ENCODE measurements around the gene APBA2. TPM values are rescaled to one million over a fixed set of nuclear protein-coding genes. Genes with fewer than 3 reads are reported as not detected.

Gene APBA2
- total and polyA plus RNA-seq, 2 of the 13 experiments (the other 11 are each of a cell fraction or from before 2014, with no cell fraction given): 0.62 to 2.3 TPM

GRCh38 chr15:28975766-28976179 is 90.0 kb downstream of the APBA2 start:
- ChIA-PET CTCF (ENCODE audit: low intra/inter-chr PET ratio, low total read pairs) (no interaction called here), POLR2A (no interaction called here)
- no peaks in the 10 kb centered on the region for H3K9me3 ChIP-seq (ENCODE audit: low read length)
- ATAC-seq: peak; percentile 83
- no peaks in the 10 kb centered on the region; a peak in 1 of 5 replicates for H3K27me3 ChIP-seq (ENCODE audit: control insufficient read depth in 1 of 2, insufficient read depth in 2 of 2, low read length in 2 of 2)
- H2AFZ ChIP-seq (ENCODE audit: low read length): no peak overlapping the region
- no peak overlapping the region for H3K9ac ChIP-seq (ENCODE audit: insufficient read depth, low read depth, low read length)
- BruUV-seq (replicated peaks): no TSS peak
- FAIRE-seq: peak; percentile 63
- no peak overlapping the region for H3K27ac ChIP-seq (ENCODE audit: extremely low read length, insufficient read depth, low read length)
- no peak overlapping the region for H3K4me2 ChIP-seq (ENCODE audit: low read depth, low read length)
- no peaks in the 10 kb centered on the region for H3K79me2 ChIP-seq (ENCODE audit: insufficient read depth, low read length)
- H3K36me3 ChIP-seq (replicated peaks in 1 of 2; ENCODE audit: control insufficient read depth in 1 of 2, insufficient read depth in 2 of 2, low read length in 2 of 2): no peaks in the 10 kb centered on the region
- TF ChIP-seq ZBTB37 (CRISPR knock-in tag; IDR thresholded peaks at IDR 0.05): peak; percentile 66; the same call in 1 of the 2 replicates
- no peak for TF ChIP-seq ZNF430 (CRISPR knock-in tag; IDR thresholded peaks at IDR 0.05)
- no peak for TF ChIP-seq DMAP1 (CRISPR knock-in tag; IDR thresholded peaks at IDR 0.05)
- TF ChIP-seq CEBPB (IDR thresholded peaks at IDR 0.05; ENCODE audit: borderline replicate concordance, low read depth, low read length): peak; percentile 12; the same call in 1 of the 2 replicates
- TF ChIP-seq CEBPG (CRISPR knock-in tag; IDR thresholded peaks at IDR 0.05): 0 out of 2 replicates have a peak, but pooled peaks have one; percentile 16
- TF ChIP-seq HIVEP1 (CRISPR knock-in tag; IDR thresholded peaks at IDR 0.05): no peak
- TF ChIP-seq CTCF (CRISPR knock-in tag; IDR thresholded peaks at IDR 0.05): peak; percentile 79
- TF ChIP-seq SMC3 (IDR thresholded peaks at IDR 0.05; ENCODE audit: low read length): peak; percentile 43; the same call in 1 of the 2 replicates
- TF ChIP-seq MIER2 (CRISPR knock-in tag; IDR thresholded peaks at IDR 0.05): no peak
- 0 out of 2 replicates have a peak, but pooled peaks have one; percentile 17 for TF ChIP-seq RAD21 (CRISPR knock-in tag; IDR thresholded peaks at IDR 0.05)
- peak; percentile 73 for TF ChIP-seq STAG1 (CRISPR knock-in tag; IDR thresholded peaks at IDR 0.05)
- TF ChIP-seq MXI1 (IDR thresholded peaks at IDR 0.05; ENCODE audit: borderline replicate concordance, low read depth, low read length): no peak
- TF ChIP-seq GZF1 (CRISPR knock-in tag; IDR thresholded peaks at IDR 0.05): no peak
- no peaks in the 10 kb centered on the region for H3K4me1 ChIP-seq (ENCODE audit: insufficient read depth, low read length)
- in situ Hi-C loops (cut with HindIII; ENCODE audit: extremely low pct_ligation_motif_present, low pct_unique_long_range_greater_than_20kb): no loop called here
- DNase-seq (ENCODE audit: low spot score): peak; percentile 42
- H3K4me3 ChIP-seq (replicated peaks in 1 of 3; ENCODE audit: insufficient read depth in 1 of 3, low read depth in 2 of 3, low read length in 3 of 3): no peak overlapping the region
- intact Hi-C loops (cut with micrococcal nuclease; ENCODE audit: unreplicated experiment): loop anchor here (10.0 kb wide), 1 partner anchor 61 kb away; no protein-coding TSS in a partner anchor
- no peaks in the 10 kb centered on the region for H4K20me1 ChIP-seq (ENCODE audit: insufficient read depth, low read length)
- WGBS (ENCODE audit: low lambda C conversion rate): 3% methylated on average over 2 of the region's 2 CpGs

Measured in HepG2 (cell line).